ENCODE results near the gene SPP1. TPM values are rescaled to one million over a fixed set of nuclear protein-coding genes. Genes with fewer than 3 reads are reported as not detected.

SPP1 gene
- total RNA-seq, 2 experiments from 2014 or later: not detected

DNA sequence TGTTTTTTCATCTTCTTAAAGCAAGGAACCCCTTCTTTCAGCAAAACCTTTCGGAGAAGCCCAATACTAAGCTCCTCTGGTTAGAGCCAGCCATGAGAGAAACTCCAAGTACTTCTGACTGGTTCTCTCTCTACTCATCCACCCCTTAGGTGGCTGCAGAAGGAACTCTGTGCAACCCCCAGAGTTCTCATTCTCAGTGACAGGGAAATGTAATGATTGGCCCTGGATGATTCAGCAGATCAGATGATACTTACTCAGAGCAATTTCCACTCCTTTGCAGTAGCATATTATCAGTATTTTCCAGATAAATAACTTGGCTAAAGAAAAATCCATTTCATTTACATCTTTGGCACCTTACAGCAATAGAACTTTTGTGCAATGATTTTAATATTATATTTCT lies 3.2 kb downstream of the SPP1 start:
- Histone ChIP-seq H3K27me3 (ENCODE audit: control insufficient read depth in 1 of 2, insufficient read depth in 2 of 2, low read length in 2 of 2) (peaks cover under 1 to 43% of the 10 kb centered on the region in 2 experiments), H3K4me1 (ENCODE audit: insufficient read depth, low read length) (peaks cover 5% of the 10 kb centered on the region), H3K4me3 (ENCODE audit: low read length) (no peak overlapping the region), H3K36me3 (ENCODE audit: insufficient read depth, low read length) (no peaks in the 10 kb centered on the region), H3K27ac (ENCODE audit: low read depth in 1 of 2, low read length in 2 of 2) (no peak overlapping the region), H3K9me3 (ENCODE audit: control insufficient read depth in 1 of 2, insufficient read depth in 1 of 2, low read length in 2 of 2) (no peaks in the 10 kb centered on the region)
- ATAC-seq (ENCODE audit: poor library complexity): no peak
- no peak overlapping the region for H3K27ac Mint-ChIP-seq
- CTCF ChIA-PET: no interaction called here
- TF ChIP-seq, protein P1, sequence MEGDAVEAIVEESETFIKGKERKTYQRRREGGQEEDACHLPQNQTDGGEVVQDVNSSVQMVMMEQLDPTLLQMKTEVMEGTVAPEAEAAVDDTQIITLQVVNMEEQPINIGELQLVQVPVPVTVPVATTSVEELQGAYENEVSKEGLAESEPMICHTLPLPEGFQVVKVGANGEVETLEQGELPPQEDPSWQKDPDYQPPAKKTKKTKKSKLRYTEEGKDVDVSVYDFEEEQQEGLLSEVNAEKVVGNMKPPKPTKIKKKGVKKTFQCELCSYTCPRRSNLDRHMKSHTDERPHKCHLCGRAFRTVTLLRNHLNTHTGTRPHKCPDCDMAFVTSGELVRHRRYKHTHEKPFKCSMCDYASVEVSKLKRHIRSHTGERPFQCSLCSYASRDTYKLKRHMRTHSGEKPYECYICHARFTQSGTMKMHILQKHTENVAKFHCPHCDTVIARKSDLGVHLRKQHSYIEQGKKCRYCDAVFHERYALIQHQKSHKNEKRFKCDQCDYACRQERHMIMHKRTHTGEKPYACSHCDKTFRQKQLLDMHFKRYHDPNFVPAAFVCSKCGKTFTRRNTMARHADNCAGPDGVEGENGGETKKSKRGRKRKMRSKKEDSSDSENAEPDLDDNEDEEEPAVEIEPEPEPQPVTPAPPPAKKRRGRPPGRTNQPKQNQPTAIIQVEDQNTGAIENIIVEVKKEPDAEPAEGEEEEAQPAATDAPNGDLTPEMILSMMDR (IDR thresholded peaks at IDR 0.05): no peak
- no peak for DNase-seq
- H3K27me3 Mint-ChIP-seq: peaks cover 45% of the 10 kb centered on the region
- H3K4me3 Mint-ChIP-seq: no peak overlapping the region
- intact Hi-C loops (cut with DNase I, micrococcal nuclease): no loop called here
- no peaks in the 10 kb centered on the region for H3K9me3 Mint-ChIP-seq
- H3K4me1 Mint-ChIP-seq (ENCODE audit: low read depth): peaks cover 13% of the 10 kb centered on the region
- H3K36me3 Mint-ChIP-seq (ENCODE audit: low read depth): no peaks in the 10 kb centered on the region
- POLR2A ChIA-PET: no interaction called here

- no peak for DNase-seq
- Histone ChIP-seq H3K9me3 (ENCODE audit: control insufficient read depth in 1 of 2, insufficient read depth in 1 of 2, low read length in 2 of 2) (no peaks in the 10 kb centered on the region), H3K36me3 (ENCODE audit: insufficient read depth, low read length) (no peaks in the 10 kb centered on the region), H3K4me1 (ENCODE audit: insufficient read depth, low read length) (peaks cover 5% of the 10 kb centered on the region), H3K27me3 (ENCODE audit: control insufficient read depth in 1 of 2, insufficient read depth in 2 of 2, low read length in 2 of 2) (peaks cover 0 to 38% of the 10 kb centered on the region in 2 experiments), H3K4me3 (ENCODE audit: low read length) (no peak overlapping the region), H3K27ac (ENCODE audit: low read depth in 1 of 2, low read length in 2 of 2) (no peak overlapping the region)
- TF ChIP-seq, protein P1 (IDR thresholded peaks at IDR 0.05): no peak
- intact Hi-C loops (cut with DNase I, micrococcal nuclease): no loop called here
- CTCF ChIA-PET: no interaction called here
- Mint-ChIP-seq H3K4me3 (no peak overlapping the region), H3K36me3 (ENCODE audit: low read depth) (no peaks in the 10 kb centered on the region), H3K9me3 (no peaks in the 10 kb centered on the region), H3K4me1 (ENCODE audit: low read depth) (peaks cover 9% of the 10 kb centered on the region), H3K27me3 (peaks cover 37% of the 10 kb centered on the region), H3K27ac (no peak overlapping the region)
- POLR2A ChIA-PET: no interaction called here
- ATAC-seq (ENCODE audit: poor library complexity): no peak
Measured at GRCh38 chr4:87979810-87980209, 4.3 kb downstream of the SPP1 start.

- ATAC-seq (ENCODE audit: poor library complexity) (no peak), DNase-seq (no peak)
- POLR2A ChIA-PET: no interaction called here
- Histone ChIP-seq H3K27me3 (ENCODE audit: control insufficient read depth in 1 of 2, insufficient read depth in 2 of 2, low read length in 2 of 2) (peaks cover 0 to 27% of the 10 kb centered on the region in 2 experiments), H3K9me3 (ENCODE audit: control insufficient read depth in 1 of 2, insufficient read depth in 1 of 2, low read length in 2 of 2) (no peaks in the 10 kb centered on the region), H3K4me1 (ENCODE audit: insufficient read depth, low read length) (no peaks in the 10 kb centered on the region), H3K27ac (ENCODE audit: low read depth in 1 of 2, low read length in 2 of 2) (no peak overlapping the region), H3K36me3 (ENCODE audit: insufficient read depth, low read length) (no peaks in the 10 kb centered on the region), H3K4me3 (ENCODE audit: low read length) (no peak overlapping the region)
- Mint-ChIP-seq H3K4me1 (ENCODE audit: low read depth) (no peaks in the 10 kb centered on the region), H3K9me3 (no peaks in the 10 kb centered on the region), H3K4me3 (no peak overlapping the region), H3K36me3 (ENCODE audit: low read depth) (no peaks in the 10 kb centered on the region), H3K27ac (no peak overlapping the region), H3K27me3 (peaks cover 31% of the 10 kb centered on the region)
- intact Hi-C loops (cut with DNase I, micrococcal nuclease): no loop called here
- CTCF ChIA-PET: no interaction called here
- TF ChIP-seq, protein P1 (IDR thresholded peaks at IDR 0.05): no peak
Measured at GRCh38 chr4:87981486-87981885, 6.0 kb downstream of the SPP1 start.

All from CD4-positive, alpha-beta T cell (primary cell).